PC-3 (cell line): ENCODE measurements around the gene TSGA10IP. TPM values are rescaled to one million over a fixed set of nuclear protein-coding genes. Genes with fewer than 3 reads are reported as not detected.
A peak's percentile ranks its signal among the peaks of the same experiment; 100 is the strongest.

Source experiments
- ATAC-seq: fragments of 200-7000 bp; cut with Tn5 transposase; 2 replicates; pipeline ENCODE4 v1.9.1; 2020; ENCODE audit warnings: mild to moderate bottlenecking, moderate library complexity
- BruUV-seq: library from RNA; stranded (reverse); fragments of 400-500 nt; replicated peaks from 2 replicates; lab custom pipeline; 2021; lab: Mats Ljungman, UMichigan
- CTCF ChIA-PET: fragments of 300-600 bp; sonication (Branson Sonifier 250); formaldehyde crosslinking; loops from one replicate; lab custom pipeline; 2022; ENCODE audit warnings: antibody characterized with exemption; lab: Charles Lee
- POLR2A ChIA-PET: fragments of 300-600 bp; sonication (Branson Sonifier 250); formaldehyde crosslinking; loops from one replicate; lab custom pipeline; 2022; ENCODE audit warnings: antibody characterized with exemption; ENCODE audit not compliant: unreplicated experiment; lab: Charles Lee
- DNase-seq: peaks from one replicate; pipeline ENCODE4 v3.0.0-alpha.2; 2015
- H2AFZ ChIP-seq: fragments of 300-600 bp; sonication (generic); 2 replicates; pipeline ENCODE4 v1.6.0; 2016; ENCODE audit warnings: antibody characterized with exemption, low read length
- H3F3A ChIP-seq: fragments of 300-600 bp; sonication (generic); one replicate; pipeline ENCODE4 v1.6.0; 2017; ENCODE audit warnings: antibody characterized with exemption, low read length, control low read depth, mild to moderate bottlenecking; ENCODE audit not compliant: unreplicated experiment
- H3K27ac ChIP-seq: fragments of 300-600 bp; sonication (generic); 2 replicates; pipeline ENCODE4 v1.5.1; 2016; ENCODE audit warnings: mild to moderate bottlenecking, low read length
- H3K27me3 ChIP-seq: fragments of 300-600 bp; sonication (generic); 2 replicates; pipeline ENCODE4 v1.6.1; 2016; ENCODE audit warnings: low read length, mixed read lengths
- H3K36me3 ChIP-seq: fragments of 300-600 bp; sonication (generic); 2 replicates; pipeline ENCODE4 v1.6.1; 2016; ENCODE audit warnings: low read depth, mixed run types, low read length, mixed read lengths
- H3K4me1 ChIP-seq: fragments of 300-600 bp; sonication (generic); 2 replicates; pipeline ENCODE4 v1.5.1; 2016; ENCODE audit warnings: low read length; ENCODE audit not compliant: insufficient read depth
- H3K4me2 ChIP-seq: fragments of 300-600 bp; sonication (generic); 2 replicates; pipeline ENCODE4 v1.6.0; 2016; ENCODE audit warnings: low read length
- H3K4me3 ChIP-seq: fragments of 300-600 bp; sonication (generic); 2 replicates; pipeline ENCODE4 v1.5.1; 2016; ENCODE audit warnings: mild to moderate bottlenecking, low read length, mixed read lengths
- H3K79me2 ChIP-seq: fragments of 300-600 bp; sonication (generic); 2 replicates; pipeline ENCODE4 v1.6.1; 2017; ENCODE audit warnings: low read length, mixed read lengths
- H3K9ac ChIP-seq: fragments of 300-600 bp; sonication (generic); 2 replicates; pipeline ENCODE4 v1.6.0; 2016; ENCODE audit warnings: mild to moderate bottlenecking, low read length
- H3K9me2 ChIP-seq: fragments of 300-600 bp; sonication (generic); replicated peaks from 2 replicates; pipeline ENCODE4 v1.6.1; 2016; ENCODE audit warnings: mixed run types, low read length, mixed read lengths
- H3K9me3 ChIP-seq: fragments of 300-600 bp; sonication (generic); 2 replicates; pipeline ENCODE4 v1.6.1; 2016; ENCODE audit warnings: low read length, mixed read lengths
- H4K20me1 ChIP-seq: fragments of 300-600 bp; sonication (generic); 2 replicates; pipeline ENCODE4 v1.6.1; 2016; ENCODE audit warnings: low read length, mixed read lengths
- EZH2 ChIP-seq: fragments of 300-600 bp; sonication (generic); IDR thresholded peaks from one replicate; pipeline ENCODE4 v1.6.1; 2017; ENCODE audit warnings: antibody characterized with exemption, mild to moderate bottlenecking, low read length; ENCODE audit not compliant: unreplicated experiment
- EZH2phosphoT487 ChIP-seq: fragments of 300-600 bp; sonication (generic); IDR thresholded peaks from 2 replicates; pipeline ENCODE4 v1.6.1; 2018; ENCODE audit warnings: mild to moderate bottlenecking, antibody characterized with exemption, low read length, borderline replicate concordance
- intact Hi-C: fragments of 100-400 bp; cut with micrococcal nuclease; formaldehyde crosslinking; loops from 2 replicates; pipeline ENCODE4 v1.9.0; 2023
- total RNA-seq: library from RNA; depleted of rRNA; stranded (reverse); fragments of >200 nt; gene quantifications from 2 replicates; pipeline ENCODE4 v1.2.3, GENCODE V29; 2014
- TF ChIP-seq, protein P1 (sequence below): fragments of 300-600 bp; sonication (generic); conservative IDR thresholded peaks from 2 replicates; pipeline ENCODE4 v1.5.1; 2017; ENCODE audit warnings: antibody characterized with exemption, low read depth, mild to moderate bottlenecking, low read length

Gene TSGA10IP
- total RNA-seq, 1 experiment from 2014 or later, result not detected

DNA sequence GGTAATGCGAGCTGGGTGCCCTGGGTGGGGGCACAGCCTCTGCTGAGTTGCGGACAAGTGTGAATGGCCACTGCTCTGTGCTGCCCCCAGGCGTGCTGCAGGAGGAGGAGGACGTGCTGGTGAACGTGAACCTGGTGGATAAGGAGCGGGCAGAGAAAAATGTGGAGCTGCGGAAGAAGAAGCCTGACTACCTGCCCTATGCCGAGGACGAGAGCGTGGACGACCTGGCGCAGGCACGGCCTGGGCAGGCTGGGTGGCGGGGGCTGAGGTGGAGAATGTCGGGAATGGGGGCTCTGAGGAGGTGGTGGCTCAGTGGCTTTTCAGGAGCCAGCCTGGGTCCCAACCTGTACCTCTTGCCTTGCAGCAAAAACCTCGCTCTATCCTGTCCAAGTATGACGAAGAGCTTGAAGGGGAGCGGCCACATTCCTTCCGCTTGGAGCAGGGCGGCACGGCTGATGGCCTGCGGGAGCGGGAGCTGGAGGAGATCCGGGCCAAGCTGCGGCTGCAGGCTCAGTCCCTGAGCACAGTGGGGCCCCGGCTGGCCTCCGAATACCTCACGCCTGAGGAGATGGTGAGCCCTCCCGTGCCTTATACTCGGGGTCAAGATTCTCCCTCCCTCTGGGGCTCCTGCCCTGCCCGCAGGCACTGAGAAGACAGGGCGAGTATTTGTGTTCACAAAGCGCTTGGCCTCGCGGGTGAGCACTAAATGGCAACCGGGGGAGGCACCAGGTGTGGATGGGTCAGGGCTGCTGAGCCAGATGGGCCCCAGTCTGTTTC lies 20.9 kb downstream of the TSGA10IP start:
- ChIA-PET CTCF (no interaction called here), POLR2A (no interaction called here)
- ATAC-seq, result no peak
- no peaks in the 10 kb centered on the region for H3K27me3 ChIP-seq
- H4K20me1 ChIP-seq, result peaks cover 5% of the 10 kb centered on the region; the same call in 1 of the 2 replicates
- no peak overlapping the region for H3K4me3 ChIP-seq
- intact Hi-C loops, result no loop called here
- no peaks in the 10 kb centered on the region for H3K9me2 ChIP-seq
- peaks cover 52% of the 10 kb centered on the region for H3K36me3 ChIP-seq
- H3K79me2 ChIP-seq, result peaks cover 38% of the 10 kb centered on the region
- peaks cover 8% of the 10 kb centered on the region for H3K4me1 ChIP-seq
- no peaks in the 10 kb centered on the region for H3K9me3 ChIP-seq
- BruUV-seq, result TSS peak; percentile 14
- H3F3A ChIP-seq, result no peaks in the 10 kb centered on the region
- no peak overlapping the region for H2AFZ ChIP-seq
- H3K4me2 ChIP-seq, result no peak overlapping the region
- H3K27ac ChIP-seq, result no peak overlapping the region
- H3K9ac ChIP-seq, result no peak overlapping the region
- no peak for DNase-seq
- TF ChIP-seq EZH2phosphoT487 (no peak), EZH2 (no peak)
- TF ChIP-seq, protein P1, sequence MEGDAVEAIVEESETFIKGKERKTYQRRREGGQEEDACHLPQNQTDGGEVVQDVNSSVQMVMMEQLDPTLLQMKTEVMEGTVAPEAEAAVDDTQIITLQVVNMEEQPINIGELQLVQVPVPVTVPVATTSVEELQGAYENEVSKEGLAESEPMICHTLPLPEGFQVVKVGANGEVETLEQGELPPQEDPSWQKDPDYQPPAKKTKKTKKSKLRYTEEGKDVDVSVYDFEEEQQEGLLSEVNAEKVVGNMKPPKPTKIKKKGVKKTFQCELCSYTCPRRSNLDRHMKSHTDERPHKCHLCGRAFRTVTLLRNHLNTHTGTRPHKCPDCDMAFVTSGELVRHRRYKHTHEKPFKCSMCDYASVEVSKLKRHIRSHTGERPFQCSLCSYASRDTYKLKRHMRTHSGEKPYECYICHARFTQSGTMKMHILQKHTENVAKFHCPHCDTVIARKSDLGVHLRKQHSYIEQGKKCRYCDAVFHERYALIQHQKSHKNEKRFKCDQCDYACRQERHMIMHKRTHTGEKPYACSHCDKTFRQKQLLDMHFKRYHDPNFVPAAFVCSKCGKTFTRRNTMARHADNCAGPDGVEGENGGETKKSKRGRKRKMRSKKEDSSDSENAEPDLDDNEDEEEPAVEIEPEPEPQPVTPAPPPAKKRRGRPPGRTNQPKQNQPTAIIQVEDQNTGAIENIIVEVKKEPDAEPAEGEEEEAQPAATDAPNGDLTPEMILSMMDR, result no peak

GRCh38 chr11:65967329-65967934 lies 22.2 kb downstream of the TSGA10IP start:
- Histone ChIP-seq H2AFZ (no peak overlapping the region), H3K4me1 (peaks cover 8% of the 10 kb centered on the region), H3K9me2 (no peaks in the 10 kb centered on the region), H3F3A (no peaks in the 10 kb centered on the region), H3K27me3 (no peaks in the 10 kb centered on the region), H3K4me3 (no peak overlapping the region), H3K4me2 (no peak overlapping the region), H3K9me3 (no peaks in the 10 kb centered on the region), H3K36me3 (peaks cover 58% of the 10 kb centered on the region), H3K79me2 (peaks cover 29% of the 10 kb centered on the region), H4K20me1 (peaks cover 5% of the 10 kb centered on the region; the same call in 1 of the 2 replicates), H3K9ac (no peak overlapping the region), H3K27ac (no peak overlapping the region)
- no peak for ATAC-seq
- no peak for DNase-seq
- BruUV-seq, result no TSS peak
- TF ChIP-seq, protein P1, result no peak
- TF ChIP-seq EZH2 (no peak), EZH2phosphoT487 (no peak)
- CTCF ChIA-PET, result no interaction called here
- POLR2A ChIA-PET, result no interaction called here
- intact Hi-C loops, result no loop called here
